Amygdala (tissue), 56 donors: Measurements from ENCODE around the gene NODAL.

ENCODE experiments used
- DNase-seq, 56 donors: peaks; one replicate each; lab custom pipeline; 2025; lab: John Stamatoyannopoulos, UW

NODAL gene

DNA sequence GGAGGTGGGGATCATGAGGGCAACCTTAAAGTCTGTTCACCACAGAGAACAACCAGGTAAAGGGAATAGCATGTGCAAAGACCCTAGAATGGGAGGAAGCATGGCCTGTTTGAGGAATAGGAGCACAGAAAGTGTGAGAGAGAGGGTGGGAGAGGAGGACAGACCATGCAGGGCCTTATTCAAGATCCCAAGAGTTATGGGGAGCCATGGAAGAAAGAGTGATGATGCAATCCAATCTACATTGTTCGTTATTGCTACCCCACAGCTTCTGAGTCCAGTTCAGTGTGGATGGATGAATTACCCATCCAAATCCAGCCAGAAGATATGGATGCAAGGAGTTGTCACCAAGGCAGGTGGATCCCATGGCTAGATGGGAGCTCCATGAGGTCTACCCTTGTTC, 45.3 kb downstream of the NODAL start:
- DNase-seq = no peak

DNA sequence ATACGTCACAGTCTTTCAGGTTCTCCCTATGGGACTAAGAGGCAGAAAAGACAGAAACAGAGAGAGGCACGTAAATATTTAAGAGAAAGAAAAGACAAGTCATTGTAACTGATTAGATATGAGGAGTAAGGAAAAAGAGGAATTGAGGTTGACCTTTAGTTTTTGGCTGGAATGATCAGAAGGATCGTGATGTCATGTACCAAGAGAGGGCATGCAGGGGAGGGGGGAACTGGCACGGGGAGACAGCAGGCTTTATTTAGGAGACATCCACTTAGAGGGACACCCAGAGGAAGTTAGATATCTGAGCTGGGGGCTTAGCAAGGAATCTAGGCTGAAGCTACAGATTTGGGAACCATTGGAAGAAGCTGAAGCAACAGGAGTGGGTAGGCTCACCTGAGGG, 49.8 kb downstream of the NODAL start:
- no peak for DNase-seq
